HG03066 (cell line): ENCODE results near the gene ANO8.

Experiments
- ATAC-seq: cut with Tn5 transposase; IDR thresholded peaks from one replicate; pipeline ENCODE4 v1.9.1; 2021; ENCODE audit warnings: low read depth; ENCODE audit not compliant: unreplicated experiment

Gene ANO8

DNA sequence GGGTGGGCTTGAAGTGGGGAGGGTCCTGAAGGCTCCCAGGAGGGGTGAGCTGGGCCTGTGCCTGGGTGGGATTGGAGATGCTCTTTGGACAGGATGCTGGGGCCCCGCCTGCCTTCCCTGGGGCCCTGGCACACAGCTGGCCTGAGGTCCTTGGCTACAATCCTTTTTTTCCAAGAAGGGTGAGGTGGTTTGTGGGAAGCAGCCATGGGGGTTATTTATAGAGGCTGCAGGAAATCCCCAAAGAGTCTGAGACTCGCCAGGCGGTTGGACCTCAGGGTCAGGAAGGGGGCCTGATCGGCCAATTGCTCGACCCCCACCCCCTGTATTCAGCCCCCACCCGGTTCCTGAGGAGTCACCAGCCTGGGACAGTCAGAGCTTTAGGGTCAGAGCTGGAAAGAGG, 12.7 kb upstream of the ANO8 start:
- no peak for ATAC-seq

DNA sequence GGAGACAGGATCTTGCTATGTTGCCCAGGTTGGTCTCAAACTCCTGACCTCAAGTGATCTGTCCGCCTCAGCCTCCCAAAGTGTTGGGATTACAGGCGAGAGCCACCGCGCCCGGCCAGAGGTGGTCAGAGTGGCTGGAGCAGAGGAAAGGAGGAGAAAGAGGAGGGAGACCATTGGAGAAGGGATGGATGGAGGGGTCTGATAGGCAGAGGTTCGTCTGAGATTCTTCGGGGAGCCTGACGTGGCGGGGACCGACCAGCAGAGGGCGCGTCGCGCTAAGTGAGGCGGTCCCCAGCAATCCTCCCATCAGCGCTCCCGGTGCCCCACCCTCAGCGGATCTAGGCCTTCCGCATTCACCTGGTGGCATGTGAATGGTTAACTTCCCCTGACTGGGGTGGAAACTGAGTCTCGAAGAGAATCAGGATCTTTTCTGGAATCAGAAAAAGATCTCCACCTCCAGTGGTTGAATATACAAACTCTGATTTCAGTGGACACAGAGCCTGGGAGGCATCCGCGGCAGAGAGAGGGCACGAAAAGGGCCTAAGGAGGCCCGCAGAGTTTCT, 11.5 kb upstream of the ANO8 start:
- ATAC-seq = no peak

DNA sequence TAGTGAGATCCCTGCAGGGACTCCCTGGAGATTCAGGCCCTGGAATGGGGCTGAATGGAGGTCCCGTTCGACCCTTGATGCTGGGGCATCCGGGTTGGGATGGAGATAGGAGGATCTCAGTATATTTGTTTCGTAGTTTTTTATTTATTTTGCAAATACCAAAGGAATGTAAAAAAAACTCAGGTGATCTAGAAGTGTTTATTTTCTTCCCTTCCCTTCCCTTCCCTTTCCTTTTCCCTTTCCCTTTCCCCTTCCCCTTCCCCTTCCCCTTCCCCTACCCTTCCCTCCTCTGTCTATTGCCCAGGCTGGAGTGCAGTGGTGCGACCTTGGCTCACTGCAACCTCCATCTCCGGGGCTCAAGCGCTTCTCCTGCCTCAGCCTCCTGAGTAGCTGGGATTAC, 7.2 kb upstream of the ANO8 start:
- ATAC-seq = no peak

DNA sequence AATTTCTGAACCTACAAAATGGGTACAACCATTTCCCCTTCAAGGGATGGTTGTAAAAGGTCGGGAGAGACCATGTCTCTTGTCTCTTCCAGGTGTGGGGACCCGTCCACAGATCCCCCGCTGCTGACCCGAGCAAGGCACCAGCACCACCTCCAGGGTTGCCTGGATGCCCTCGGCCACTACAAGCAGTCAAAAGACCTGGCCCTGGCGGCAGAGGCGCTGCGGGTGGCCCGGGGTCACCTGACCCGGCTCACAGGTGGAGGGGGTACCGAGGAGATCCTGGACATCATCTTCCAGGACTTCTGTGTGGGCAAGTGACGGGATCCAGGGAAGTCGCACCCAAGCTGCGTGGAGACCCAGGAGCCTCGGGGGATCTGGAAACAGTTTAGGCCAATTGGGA, 6.7 kb upstream of the ANO8 start:
- no peak for ATAC-seq

DNA sequence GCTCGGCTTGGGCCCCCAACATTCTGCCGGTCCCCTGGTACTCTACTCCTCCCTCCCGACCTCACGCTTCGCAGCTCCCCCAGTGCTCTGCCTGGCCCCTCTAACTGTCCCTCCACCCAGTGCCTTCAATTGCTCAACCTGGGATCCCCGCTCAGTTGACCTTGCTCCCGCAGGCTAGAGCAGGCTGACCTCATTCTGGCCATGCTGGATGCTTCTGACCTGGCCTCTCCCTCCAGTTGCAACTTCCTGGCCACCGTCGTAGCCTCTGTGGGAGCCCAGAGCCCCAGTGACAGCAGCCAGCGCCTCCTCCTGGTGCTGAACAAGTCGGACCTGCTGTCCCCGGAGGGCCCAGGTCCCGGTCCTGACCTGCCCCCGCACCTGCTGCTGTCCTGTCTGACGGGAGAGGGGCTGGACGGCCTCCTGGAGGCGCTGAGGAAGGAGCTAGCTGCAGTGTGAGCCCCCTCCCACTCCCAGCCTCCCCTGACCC, 6.3 kb upstream of the ANO8 start:
- no peak for ATAC-seq

DNA sequence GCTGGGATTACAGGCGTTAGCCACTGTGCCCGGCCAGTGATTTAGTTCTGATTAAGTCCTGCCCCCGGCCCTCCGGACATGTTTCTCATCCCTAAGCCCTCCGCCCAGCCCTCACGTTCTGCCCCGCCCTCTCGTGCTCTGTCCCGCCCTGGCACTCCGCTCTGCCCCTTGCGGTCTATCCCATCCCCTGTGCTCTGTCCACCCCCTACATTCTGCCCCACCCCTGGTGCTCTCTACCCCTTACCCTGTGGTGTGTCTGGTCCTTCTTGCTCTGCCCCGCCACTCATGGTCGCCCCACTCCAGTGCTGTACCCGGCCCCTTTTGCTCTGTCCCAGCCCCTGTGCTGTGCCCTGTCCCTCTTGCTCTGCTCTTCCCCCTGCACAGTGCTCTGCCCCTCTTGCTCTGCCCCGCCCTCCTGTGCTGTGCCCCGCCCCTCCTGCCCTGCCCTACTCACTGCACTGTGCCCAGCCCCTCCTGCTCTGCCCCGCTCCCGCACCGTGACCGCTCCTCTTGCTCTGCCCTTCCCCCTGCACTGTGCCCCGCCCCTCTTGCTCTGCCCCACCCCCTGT, 5.7 kb upstream of the ANO8 start:
- ATAC-seq = no peak

DNA sequence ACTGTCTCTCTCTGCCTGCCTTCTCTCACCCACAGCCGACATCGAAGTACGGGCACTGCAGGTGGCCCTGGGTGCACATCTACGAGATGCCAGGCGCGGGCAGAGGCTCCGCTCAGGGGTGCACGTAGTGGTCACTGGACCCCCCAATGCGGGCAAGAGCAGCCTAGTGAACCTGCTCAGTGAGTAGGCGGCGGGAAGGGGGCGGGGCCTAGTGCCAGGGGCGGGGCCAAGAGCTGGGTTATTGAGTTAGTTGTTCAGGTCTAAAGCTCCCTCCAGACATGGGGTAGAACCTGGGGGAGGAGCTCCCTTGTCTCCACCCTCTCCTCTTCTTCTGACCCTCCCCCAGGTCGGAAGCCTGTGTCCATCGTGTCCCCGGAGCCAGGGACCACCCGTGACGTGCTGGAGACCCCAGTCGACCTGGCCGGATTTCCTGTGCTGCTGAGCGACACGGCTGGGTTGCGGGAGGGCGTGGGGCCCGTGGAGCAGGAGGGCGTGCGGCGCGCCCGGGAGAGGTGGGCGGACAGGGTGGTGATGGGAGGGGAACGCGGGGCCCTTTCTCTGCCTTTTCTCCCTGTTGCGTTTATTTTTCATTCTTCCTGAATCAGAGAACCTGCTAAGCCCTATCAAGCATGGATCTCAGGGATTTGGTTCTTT, 4.6 kb upstream of the ANO8 start:
- ATAC-seq = no peak

DNA sequence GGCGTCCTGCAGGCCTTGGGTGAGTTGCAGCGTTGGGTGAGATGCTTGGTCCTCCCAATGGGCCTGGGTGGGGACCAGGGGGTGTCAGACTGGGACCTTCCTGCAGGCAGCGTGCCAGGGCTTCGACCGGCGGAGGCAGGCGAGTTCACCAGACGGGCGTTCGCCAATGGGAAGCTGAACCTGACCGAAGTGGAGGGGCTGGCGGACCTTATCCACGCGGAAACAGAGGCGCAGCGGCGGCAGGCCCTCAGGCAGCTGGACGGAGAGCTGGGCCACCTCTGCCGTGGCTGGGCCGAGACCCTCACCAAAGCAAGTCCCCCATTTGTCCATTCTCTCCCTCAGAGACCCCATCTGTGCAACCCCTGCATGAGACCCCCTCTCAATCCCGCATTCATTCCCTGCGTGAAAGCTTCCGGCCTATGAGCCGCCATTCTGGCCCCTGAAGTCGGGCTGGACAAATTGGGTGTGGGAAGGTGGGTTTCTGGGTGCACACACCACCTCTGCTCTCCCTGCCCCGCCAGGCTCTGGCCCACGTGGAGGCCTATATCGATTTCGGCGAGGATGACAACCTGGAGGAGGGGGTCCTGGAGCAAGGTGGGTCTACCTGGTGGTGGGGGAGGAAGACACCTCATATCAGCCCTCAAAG, 3.9 kb upstream of the ANO8 start:
- no peak for ATAC-seq

DNA sequence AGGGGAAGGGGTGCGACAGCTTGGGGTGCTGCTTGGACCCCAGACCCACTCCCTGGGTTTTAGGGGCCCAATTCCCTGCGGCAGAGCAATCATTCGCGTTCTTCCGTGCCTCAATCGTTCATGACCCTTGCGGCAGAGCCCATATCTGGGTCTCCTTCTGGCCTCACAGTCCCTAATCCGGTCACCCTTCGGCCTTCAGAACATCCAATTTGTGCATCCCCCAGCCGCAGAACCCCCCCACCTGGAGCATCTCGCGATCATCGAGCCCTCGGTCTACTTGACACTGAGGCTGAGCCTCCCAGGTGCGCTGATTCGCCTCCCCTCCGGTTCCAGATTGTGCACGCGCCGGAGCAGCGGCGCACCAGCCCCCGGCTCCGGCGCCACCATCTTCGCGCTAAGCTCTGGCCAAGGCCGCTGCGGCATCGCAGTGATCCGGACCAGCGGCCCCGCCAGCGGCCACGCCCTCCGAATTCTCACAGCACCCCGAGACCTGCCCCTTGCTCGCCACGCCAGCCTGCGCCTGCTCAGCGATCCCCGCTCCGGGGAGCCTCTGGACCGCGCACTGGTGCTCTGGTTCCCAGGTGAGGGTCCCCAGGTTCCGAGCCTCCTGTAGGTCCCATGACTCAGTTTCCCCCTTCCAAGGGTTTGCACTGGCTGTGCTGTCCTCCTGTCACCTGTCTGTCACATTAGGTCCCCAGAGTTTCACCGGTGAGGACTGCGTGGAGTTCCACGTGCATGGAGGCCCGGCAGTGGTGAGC, 3.2 kb upstream of the ANO8 start:
- ATAC-seq = no peak

DNA sequence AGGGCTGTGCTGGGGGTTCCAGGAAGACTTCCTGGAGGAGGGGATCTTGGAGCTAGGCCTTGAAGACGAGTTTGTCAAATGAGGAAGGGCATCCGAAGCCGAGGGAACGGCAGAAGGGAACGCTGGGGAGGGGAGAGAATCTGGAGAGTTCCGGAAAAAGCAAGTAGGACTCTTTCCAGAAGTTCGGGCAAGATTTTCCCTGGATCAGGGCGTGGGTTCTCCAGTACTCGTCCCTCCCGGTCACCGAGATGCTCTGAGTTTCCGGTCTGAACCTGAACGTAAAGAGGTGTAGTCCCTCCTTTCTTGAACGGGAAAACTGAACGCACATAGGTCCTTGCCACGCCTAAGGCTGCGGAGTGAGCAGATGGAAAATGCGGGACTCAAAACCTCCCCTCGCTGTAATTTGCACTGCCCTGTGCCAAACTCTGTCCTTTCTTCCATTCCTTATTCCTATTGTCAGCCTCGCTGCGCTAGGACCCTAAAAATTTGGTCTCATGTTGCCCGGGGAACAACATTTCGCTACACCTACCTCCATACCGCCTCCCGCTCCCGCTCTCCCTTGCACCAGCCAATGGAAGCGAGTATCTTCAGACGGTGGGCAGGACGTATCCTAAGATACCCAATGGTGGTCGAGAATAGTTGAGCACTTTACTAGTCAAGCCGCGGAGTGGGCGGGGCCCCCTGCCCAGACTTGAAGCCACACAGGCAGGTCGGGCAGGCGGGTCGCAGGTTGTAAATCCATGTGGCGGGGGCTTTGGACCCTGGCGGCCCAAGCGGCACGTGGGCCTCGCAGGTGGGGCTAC, 2.4 kb upstream of the ANO8 start, which contains the start of gene GTPBP3:
GTPBP3 (plus strand) TSS at position 682 of the 803 bp plus-strand sequence; CDS start at position 741, 59 bp downstream.
- ATAC-seq = peak; percentile 80

DNA sequence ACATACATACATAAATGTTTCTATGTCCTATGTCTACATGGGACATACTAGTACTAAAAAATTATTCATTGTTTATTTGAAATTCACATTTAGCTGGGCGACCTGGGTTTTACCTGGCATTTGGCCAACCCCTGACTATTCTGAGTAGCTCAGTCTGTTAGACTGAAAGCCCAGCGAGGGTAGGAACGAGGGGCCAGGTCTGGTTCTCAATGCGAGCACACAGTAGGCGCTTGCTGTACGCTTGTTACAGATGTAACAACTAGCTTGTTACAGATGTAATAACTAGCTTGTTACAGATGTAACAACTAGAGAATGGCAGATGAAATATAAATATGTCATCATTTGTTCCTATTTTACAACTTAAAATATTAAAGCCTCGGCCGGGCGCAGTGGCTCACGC, 920 bp upstream of the ANO8 start:
- no peak for ATAC-seq

DNA sequence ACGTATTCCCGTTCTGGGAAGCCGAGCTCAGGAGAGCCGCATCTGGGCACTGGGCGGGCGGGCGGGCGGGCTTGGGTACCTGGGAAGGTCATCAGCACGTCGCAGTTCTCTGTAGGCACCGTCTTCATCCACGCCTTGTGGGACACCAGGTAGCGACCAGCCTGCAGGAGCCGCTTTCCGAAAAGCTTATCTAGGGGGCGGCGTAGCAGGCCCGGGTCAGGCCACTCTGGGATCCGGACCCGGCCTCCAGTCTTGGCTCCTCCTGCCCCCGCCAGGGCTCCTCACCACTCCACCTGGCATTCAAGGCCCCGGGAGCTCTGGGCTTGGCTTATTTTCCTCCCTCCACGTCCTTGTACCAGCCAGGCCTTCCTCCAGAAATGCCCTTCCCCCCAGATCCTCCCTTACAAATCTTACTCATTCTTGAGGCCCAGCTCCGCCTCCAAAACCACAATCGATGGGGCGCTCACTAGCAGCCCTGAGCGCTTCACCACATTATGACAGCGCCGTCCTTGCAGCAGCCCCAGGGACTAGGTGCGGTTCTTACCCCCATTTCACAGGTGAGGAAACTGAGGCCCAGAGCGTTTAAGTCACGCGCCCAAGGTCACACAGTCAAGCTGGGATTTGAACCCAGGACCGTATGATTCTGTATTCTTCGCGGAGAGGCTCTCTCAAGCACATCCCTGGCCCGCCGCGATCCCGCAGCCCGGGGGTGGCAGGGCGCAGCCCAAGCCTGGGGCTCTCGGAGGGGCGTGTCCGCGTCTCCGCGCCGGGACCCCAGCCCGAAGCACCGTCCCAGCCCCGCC, 843 bp downstream of the ANO8 start:
- ATAC-seq = no peak

DNA sequence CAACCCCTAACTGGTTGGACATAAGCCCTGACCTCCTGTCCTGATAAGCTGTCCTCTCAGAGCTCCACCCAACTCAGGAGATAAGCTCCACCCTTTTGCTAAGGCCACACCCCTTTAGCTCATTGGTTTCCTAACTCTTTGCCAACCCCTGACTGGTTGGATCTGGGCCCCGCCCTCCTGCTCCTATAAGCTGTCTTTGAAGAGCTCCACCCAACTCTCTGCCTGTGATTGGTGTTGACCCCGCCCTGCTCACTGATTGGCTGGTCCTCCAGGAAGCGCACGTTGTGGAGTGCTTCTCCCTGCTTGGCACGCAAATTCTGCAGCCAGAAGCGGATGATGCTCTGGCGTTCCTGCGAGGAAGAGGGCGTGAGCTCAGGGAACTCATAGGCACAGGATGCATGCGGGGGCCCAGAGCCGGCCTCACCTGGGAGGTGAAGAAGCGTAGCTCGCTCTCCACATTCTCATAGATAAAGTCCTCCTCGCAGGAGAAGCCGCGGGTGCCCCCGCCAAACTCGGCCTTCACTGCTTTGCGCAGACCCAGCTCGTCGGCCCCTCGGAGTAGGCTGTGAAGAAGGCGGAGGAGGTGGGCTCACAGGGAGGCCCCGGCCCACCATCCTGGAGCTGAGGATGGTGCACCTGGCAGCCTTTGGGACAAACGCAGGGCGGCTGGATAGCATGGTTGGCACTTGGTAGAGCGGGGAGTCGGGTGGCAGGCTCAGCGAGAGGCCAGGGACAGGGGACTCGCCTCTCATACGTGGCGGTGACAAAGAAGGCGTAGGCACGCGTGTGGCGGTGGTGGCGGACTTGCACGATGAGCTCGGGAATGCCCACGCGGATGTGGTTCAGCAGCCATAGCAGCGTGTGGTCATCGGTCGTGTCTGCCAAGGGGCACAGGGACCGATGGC, 1.7 kb downstream of the ANO8 start:
- no peak for ATAC-seq

DNA sequence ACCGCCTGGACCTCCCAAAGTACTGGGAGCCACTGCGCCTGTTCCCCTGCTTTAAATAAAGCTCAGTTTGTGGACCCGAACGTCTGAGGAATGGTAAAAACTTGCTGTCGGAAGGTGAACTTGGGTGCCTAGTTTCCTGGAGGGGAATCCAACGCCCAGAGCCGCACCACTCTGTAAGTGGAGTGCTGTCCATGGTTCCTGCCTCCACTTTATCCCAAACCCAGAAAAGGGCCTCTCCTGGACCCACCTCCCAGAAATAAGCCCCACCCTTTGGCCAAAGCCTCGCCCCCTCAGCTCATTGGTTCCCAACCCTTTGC, 2.3 kb downstream of the ANO8 start:
- no peak for ATAC-seq

DNA sequence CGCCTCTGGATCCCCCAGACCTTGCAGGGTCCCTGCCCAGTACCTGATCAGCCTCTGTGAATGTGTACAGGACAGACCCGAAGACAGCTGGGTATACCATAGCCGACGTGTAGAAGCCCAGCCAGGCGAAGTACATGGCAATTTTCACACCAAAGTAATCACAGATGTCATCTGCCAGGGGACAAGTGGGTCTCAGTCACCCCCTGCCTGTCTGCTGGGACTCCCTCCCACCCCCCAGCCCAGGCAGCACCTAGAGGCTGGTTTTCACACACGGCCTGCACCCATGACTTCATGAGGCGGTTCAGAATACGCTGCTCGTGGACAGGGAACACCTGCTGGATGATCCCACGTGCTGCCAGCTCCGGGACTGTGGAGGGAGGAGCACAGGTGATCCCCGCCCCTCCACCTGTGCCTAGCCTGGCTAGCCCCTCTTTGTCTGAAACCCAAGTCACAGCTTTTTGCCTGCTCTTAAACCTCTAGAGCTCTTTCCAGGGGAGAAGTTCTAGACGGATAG, 3.6 kb downstream of the ANO8 start:
- ATAC-seq = no peak

DNA sequence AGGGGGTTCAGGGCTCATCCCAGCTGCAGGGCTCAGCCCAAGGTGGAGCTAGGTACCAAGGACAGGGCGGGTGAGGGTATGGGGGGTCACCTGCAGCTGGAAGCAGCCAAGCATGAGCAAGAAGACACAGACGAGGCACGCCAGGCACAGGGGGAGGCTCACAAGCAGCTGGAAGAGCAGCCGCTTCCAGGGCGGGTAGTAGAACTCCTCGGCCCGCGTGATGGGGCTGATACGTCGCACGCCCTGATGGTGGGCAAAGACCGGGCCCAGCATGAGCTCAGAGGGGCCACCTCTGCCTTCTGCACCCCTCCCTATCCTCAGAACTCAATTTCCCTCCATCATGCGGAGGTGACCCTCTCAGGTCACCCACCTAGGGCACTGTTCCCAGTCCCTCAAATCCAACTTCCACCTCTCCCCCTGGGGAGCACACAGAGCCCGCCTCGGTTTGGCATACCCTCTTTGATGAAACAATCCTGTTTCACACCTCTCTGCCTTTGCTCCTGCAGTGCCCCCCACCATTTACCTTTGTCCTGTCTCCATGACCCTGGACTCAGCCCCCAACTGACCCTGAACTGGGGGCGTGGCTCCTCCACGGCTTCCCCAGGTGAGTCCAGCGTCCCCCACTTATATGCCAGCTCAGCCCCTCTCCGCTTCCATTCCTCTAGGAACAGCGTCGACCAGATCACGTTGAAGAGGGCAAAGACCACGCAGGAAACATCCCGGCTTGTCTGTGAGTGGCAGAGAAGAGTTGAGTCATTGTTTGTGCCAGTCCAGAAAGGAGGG, 4.2 kb downstream of the ANO8 start:
- ATAC-seq = no peak
